Measurements from ENCODE around the gene NELL1.
"Not testable (repeated sequence)": the region's sequence is repeated elsewhere in the genome, so short reads cannot be mapped to it uniquely, and the experiment has no call there.

The NELL1 gene

GRCh38 chr11:20844216-20844615 is 174.8 kb downstream of the NELL1 start:
- TF ChIP-seq POLR2A (IDR thresholded peaks at IDR 0.05; ENCODE audit: low read depth, low read length), result no peak
- FAIRE-seq, result no peak
- DNase-seq (ENCODE audit: insufficient read length, low spot score), result no peak

GRCh38 chr11:20844630-20845029 is 175.2 kb downstream of the NELL1 start:
- DNase-seq (ENCODE audit: insufficient read length, low spot score) (no peak), FAIRE-seq (no peak)
- TF ChIP-seq POLR2A (IDR thresholded peaks at IDR 0.05; ENCODE audit: low read depth, low read length), result no peak

GRCh38 chr11:20854215-20854955 is 185.0 kb downstream of the NELL1 start:
- no peak for TF ChIP-seq POLR2A (IDR thresholded peaks at IDR 0.05; ENCODE audit: low read depth, low read length)
- FAIRE-seq (no peak), DNase-seq (ENCODE audit: insufficient read length, low spot score) (no peak)

- no peak for TF ChIP-seq POLR2A (IDR thresholded peaks at IDR 0.05; ENCODE audit: low read depth, low read length)
- no peak for FAIRE-seq
- no peak for DNase-seq (ENCODE audit: insufficient read length, low spot score)
Measured at GRCh38 chr11:20861322-20861721, 191.9 kb downstream of the NELL1 start.

GRCh38 chr11:20862263-20862662 is 192.9 kb downstream of the NELL1 start:
- not testable (repeated sequence) for FAIRE-seq; DNase-seq (ENCODE audit: insufficient read length, low spot score)

- no peak for TF ChIP-seq POLR2A (IDR thresholded peaks at IDR 0.05; ENCODE audit: low read depth, low read length)
- DNase-seq (ENCODE audit: insufficient read length, low spot score) (no peak), FAIRE-seq (no peak)
Measured at GRCh38 chr11:20864628-20865027, 195.2 kb downstream of the NELL1 start.

- no peak for FAIRE-seq
- no peak for TF ChIP-seq POLR2A (IDR thresholded peaks at IDR 0.05; ENCODE audit: low read depth, low read length)
- DNase-seq (ENCODE audit: insufficient read length, low spot score), result no peak
Measured at GRCh38 chr11:20865161-20865560, 195.8 kb downstream of the NELL1 start.

GRCh38 chr11:20869123-20869522 is 199.7 kb downstream of the NELL1 start:
- FAIRE-seq, result no peak
- DNase-seq (ENCODE audit: insufficient read length, low spot score), result no peak
- no peak for TF ChIP-seq POLR2A (IDR thresholded peaks at IDR 0.05; ENCODE audit: low read depth, low read length)

- TF ChIP-seq POLR2A (IDR thresholded peaks at IDR 0.05; ENCODE audit: low read depth, low read length), result no peak
- peak; percentile 50 for FAIRE-seq
- peak; percentile 26 for DNase-seq (ENCODE audit: insufficient read length, low spot score)
Measured at GRCh38 chr11:20873054-20873453, 203.7 kb downstream of the NELL1 start.

- no peak for TF ChIP-seq POLR2A (IDR thresholded peaks at IDR 0.05; ENCODE audit: low read depth, low read length)
- DNase-seq (ENCODE audit: insufficient read length, low spot score) (no peak), FAIRE-seq (no peak)
Measured at GRCh38 chr11:20874358-20874757, 205.0 kb downstream of the NELL1 start.

- TF ChIP-seq POLR2A (IDR thresholded peaks at IDR 0.05; ENCODE audit: low read depth, low read length), result no peak
- DNase-seq (ENCODE audit: insufficient read length, low spot score) (no peak), FAIRE-seq (no peak)
Measured at GRCh38 chr11:20875889-20876288, 206.5 kb downstream of the NELL1 start.

GRCh38 chr11:20876738-20877137 is 207.4 kb downstream of the NELL1 start:
- no peak for TF ChIP-seq POLR2A (IDR thresholded peaks at IDR 0.05; ENCODE audit: low read depth, low read length)
- DNase-seq (ENCODE audit: insufficient read length, low spot score), result no peak
- no peak for FAIRE-seq

- no peak for FAIRE-seq
Measured at GRCh38 chr11:20880094-20880493, 210.7 kb downstream of the NELL1 start.

GRCh38 chr11:20881328-20882079 is 212.1 kb downstream of the NELL1 start:
- DNase-seq (ENCODE audit: insufficient read length, low spot score) (no peak), FAIRE-seq (no peak)
- TF ChIP-seq POLR2A (IDR thresholded peaks at IDR 0.05; ENCODE audit: low read depth, low read length), result no peak

More at GRCh38 chr11:20880094-20880493, 210.7 kb downstream of the NELL1 start:
- TF ChIP-seq POLR2A (IDR thresholded peaks at IDR 0.05; ENCODE audit: low read depth, low read length), result no peak
- DNase-seq (ENCODE audit: insufficient read length, low spot score), result no peak

- TF ChIP-seq POLR2A (IDR thresholded peaks at IDR 0.05; ENCODE audit: low read depth, low read length), result no peak
- no peak for FAIRE-seq
- no peak for DNase-seq (ENCODE audit: insufficient read length, low spot score)
Measured at GRCh38 chr11:20887137-20887536, 217.8 kb downstream of the NELL1 start.

Measured in H54 (cell line).